HCEC 1CT (cell line): ENCODE measurements around the gene LAMA2.

ENCODE experiments used
- DNase-seq: peaks from one replicate; pipeline ENCODE4 v3.0.0-alpha.2; 2017

LAMA2 gene

GRCh38 chr6:128882991-128883611 lies at the start of gene LAMA2:
LAMA2 (plus strand) TSS chr6:128883138; CDS start chr6:128883246, 108 bp downstream.
- peak; percentile 81 for DNase-seq

- no peak for DNase-seq
Measured at GRCh38 chr6:128836761-128837160, 46.2 kb upstream of the LAMA2 start.

GRCh38 chr6:128841518-128841917 lies 41.4 kb upstream of the LAMA2 start:
- DNase-seq: no peak

GRCh38 chr6:128844598-128844997 lies 38.3 kb upstream of the LAMA2 start:
- no peak for DNase-seq

GRCh38 chr6:128847431-128848210 lies 35.3 kb upstream of the LAMA2 start:
- no peak for DNase-seq

- no peak for DNase-seq
Measured at GRCh38 chr6:128848212-128848935, 34.6 kb upstream of the LAMA2 start.

GRCh38 chr6:128855581-128856085 lies 27.3 kb upstream of the LAMA2 start:
- no peak for DNase-seq

GRCh38 chr6:128857806-128858205 lies 25.1 kb upstream of the LAMA2 start:
- no peak for DNase-seq

- no peak for DNase-seq
Measured at GRCh38 chr6:128860782-128861181, 22.2 kb upstream of the LAMA2 start.

- no peak for DNase-seq
Measured at GRCh38 chr6:128863983-128864382, 19.0 kb upstream of the LAMA2 start.

GRCh38 chr6:128870746-128871145 lies 12.2 kb upstream of the LAMA2 start:
- no peak for DNase-seq

- DNase-seq: no peak
Measured at GRCh38 chr6:128874863-128875262, 8.1 kb upstream of the LAMA2 start.

- peak; percentile 41 for DNase-seq
Measured at GRCh38 chr6:128882560-128882959, 378 bp upstream of the LAMA2 start.

GRCh38 chr6:128883906-128884305 lies 968 bp downstream of the LAMA2 start:
- DNase-seq: no peak

- DNase-seq: no peak
Measured at GRCh38 chr6:128885381-128885780, 2.4 kb downstream of the LAMA2 start.

- DNase-seq: no peak
Measured at GRCh38 chr6:128886706-128887105, 3.8 kb downstream of the LAMA2 start.

GRCh38 chr6:128888444-128889175 lies 5.7 kb downstream of the LAMA2 start:
- no peak for DNase-seq

GRCh38 chr6:128889870-128890269 lies 6.9 kb downstream of the LAMA2 start:
- DNase-seq: no peak

GRCh38 chr6:128892079-128892478 lies 9.1 kb downstream of the LAMA2 start:
- DNase-seq: no peak

- peak; percentile 51 for DNase-seq
Measured at GRCh38 chr6:128899341-128900050, 16.6 kb downstream of the LAMA2 start.

- DNase-seq: no peak
Measured at GRCh38 chr6:128903715-128904114, 20.8 kb downstream of the LAMA2 start.

GRCh38 chr6:128914051-128914450 lies 31.1 kb downstream of the LAMA2 start:
- peak; percentile 7 for DNase-seq
